HEK293 (cell line): ENCODE measurements around the gene NF2.

Experiments used
- FEZF1 ChIP-seq: fragments of 450-650 bp; formaldehyde crosslinking; IDR thresholded peaks from 2 replicates; pipeline ENCODE4 v1.5.1; 2016; ENCODE audit warnings: missing biosample characterization, missing genetic modification characterization
- OSR2 ChIP-seq: fragments of 450-650 bp; formaldehyde crosslinking; IDR thresholded peaks from 2 replicates; pipeline ENCODE4 v1.5.1; 2016; ENCODE audit warnings: missing biosample characterization, missing genetic modification characterization
- PRDM1 ChIP-seq: fragments of 450-650 bp; formaldehyde crosslinking; IDR thresholded peaks from 2 replicates; pipeline ENCODE4; 2016; ENCODE audit warnings: missing biosample characterization, missing genetic modification characterization
- SCRT2 ChIP-seq: fragments of 450-650 bp; formaldehyde crosslinking; IDR thresholded peaks from 2 replicates; pipeline ENCODE4 v1.5.1; 2016; ENCODE audit warnings: missing biosample characterization, missing genetic modification characterization
- TRIM28 ChIP-seq: IDR thresholded peaks from 2 replicates; pipeline ENCODE4 v1.6.1; 2011; ENCODE audit warnings: low read length, control low read depth, borderline replicate concordance
- ZBTB17 ChIP-seq: fragments of 450-650 bp; formaldehyde crosslinking; IDR thresholded peaks from 2 replicates; pipeline ENCODE4 v1.5.1; 2016; ENCODE audit warnings: missing biosample characterization, missing genetic modification characterization
- ZEB2 ChIP-seq: fragments of 450-650 bp; formaldehyde crosslinking; IDR thresholded peaks from 2 replicates; pipeline ENCODE4 v1.5.1; 2016; ENCODE audit warnings: missing biosample characterization, missing genetic modification characterization
- ZFP69B ChIP-seq: fragments of 450-650 bp; formaldehyde crosslinking; IDR thresholded peaks from 2 replicates; pipeline ENCODE4 v1.5.1; 2016; ENCODE audit warnings: missing biosample characterization, missing genetic modification characterization
- ZNF24 ChIP-seq: fragments of 450-650 bp; formaldehyde crosslinking; IDR thresholded peaks from 2 replicates; pipeline ENCODE4 v1.5.1; 2016; ENCODE audit warnings: missing biosample characterization, missing genetic modification characterization
- ZNF292 ChIP-seq: fragments of 450-650 bp; formaldehyde crosslinking; IDR thresholded peaks from 2 replicates; pipeline ENCODE4 v1.5.1; 2016; ENCODE audit warnings: low read depth, missing biosample characterization, missing genetic modification characterization, borderline replicate concordance
- ZNF629 ChIP-seq: fragments of 450-650 bp; formaldehyde crosslinking; IDR thresholded peaks from 2 replicates; pipeline ENCODE4 v1.5.1; 2017; ENCODE audit warnings: missing biosample characterization, missing genetic modification characterization
- ZNF792 ChIP-seq: fragments of 450-650 bp; formaldehyde crosslinking; IDR thresholded peaks from 2 replicates; pipeline ENCODE4 v1.5.1; 2016; ENCODE audit warnings: missing biosample characterization, missing genetic modification characterization
- TF ChIP-seq, protein P1 (sequence below): fragments of 450-650 bp; formaldehyde crosslinking; IDR thresholded peaks from 2 replicates; pipeline ENCODE4 v1.5.1; 2016; ENCODE audit warnings: missing biosample characterization, missing genetic modification characterization, borderline replicate concordance
- TF ChIP-seq, protein P2 (sequence below): fragments of 450-650 bp; formaldehyde crosslinking; IDR thresholded peaks from 2 replicates; pipeline ENCODE4 v1.5.1; 2016; ENCODE audit warnings: missing biosample characterization, missing genetic modification characterization
- TF ChIP-seq, protein P3 (sequence below): fragments of 450-650 bp; formaldehyde crosslinking; IDR thresholded peaks from 2 replicates; pipeline ENCODE4 v1.5.1; 2016; ENCODE audit warnings: missing biosample characterization, missing genetic modification characterization
- TF ChIP-seq, protein P4 (sequence below): fragments of 450-650 bp; formaldehyde crosslinking; IDR thresholded peaks from 2 replicates; pipeline ENCODE4 v1.5.1; 2016; ENCODE audit warnings: missing biosample characterization, missing genetic modification characterization
- TF ChIP-seq, protein P5 (sequence below): fragments of 450-650 bp; formaldehyde crosslinking; IDR thresholded peaks from 2 replicates; pipeline ENCODE4 v1.5.1; 2017; ENCODE audit warnings: missing biosample characterization, missing genetic modification characterization
- TF ChIP-seq, protein P6 (sequence below): fragments of 450-650 bp; IDR thresholded peaks from 2 replicates; pipeline ENCODE4 v1.5.1; 2018; ENCODE audit warnings: missing biosample characterization, mild to moderate bottlenecking, missing genetic modification characterization
- TF ChIP-seq, protein P7 (sequence below): fragments of 450-650 bp; formaldehyde crosslinking; IDR thresholded peaks from 2 replicates; pipeline ENCODE4 v1.5.1; 2016; ENCODE audit warnings: missing biosample characterization, missing genetic modification characterization

The NF2 gene

DNA sequence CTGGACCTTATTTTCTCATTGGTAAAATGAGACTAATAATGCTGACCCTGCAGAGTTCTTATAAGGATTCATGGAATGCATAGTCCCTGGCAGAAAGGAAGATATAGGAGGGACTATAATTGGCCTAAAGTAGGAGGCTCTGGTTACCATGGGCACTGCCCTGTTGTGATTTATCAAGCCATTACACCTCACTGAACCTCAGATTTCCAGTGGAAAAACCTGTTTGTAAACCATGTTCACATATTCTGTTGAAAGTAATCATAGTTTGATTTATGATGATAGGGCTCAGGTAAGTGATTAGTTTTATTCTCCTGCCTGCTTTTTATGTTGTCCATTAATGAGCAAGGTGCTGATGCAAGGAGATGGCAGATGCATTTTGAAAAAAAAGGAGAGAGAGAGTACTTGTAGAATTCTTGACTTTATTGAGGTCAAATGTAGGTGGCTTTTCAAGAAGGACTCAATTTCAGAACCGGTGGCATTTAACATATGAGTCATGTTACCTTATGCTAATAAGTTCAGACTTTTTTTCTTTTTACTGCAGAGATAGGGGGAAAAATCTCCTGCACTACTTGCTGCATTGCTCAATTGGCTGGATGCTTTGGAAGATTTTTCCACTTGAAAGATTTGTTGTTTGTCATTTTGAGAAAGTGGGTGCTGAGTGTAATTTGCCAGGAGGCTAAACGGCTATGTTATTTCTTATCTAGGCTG lies 14.6 kb downstream of the NF2 start (continued):
- TF ChIP-seq, protein P1, sequence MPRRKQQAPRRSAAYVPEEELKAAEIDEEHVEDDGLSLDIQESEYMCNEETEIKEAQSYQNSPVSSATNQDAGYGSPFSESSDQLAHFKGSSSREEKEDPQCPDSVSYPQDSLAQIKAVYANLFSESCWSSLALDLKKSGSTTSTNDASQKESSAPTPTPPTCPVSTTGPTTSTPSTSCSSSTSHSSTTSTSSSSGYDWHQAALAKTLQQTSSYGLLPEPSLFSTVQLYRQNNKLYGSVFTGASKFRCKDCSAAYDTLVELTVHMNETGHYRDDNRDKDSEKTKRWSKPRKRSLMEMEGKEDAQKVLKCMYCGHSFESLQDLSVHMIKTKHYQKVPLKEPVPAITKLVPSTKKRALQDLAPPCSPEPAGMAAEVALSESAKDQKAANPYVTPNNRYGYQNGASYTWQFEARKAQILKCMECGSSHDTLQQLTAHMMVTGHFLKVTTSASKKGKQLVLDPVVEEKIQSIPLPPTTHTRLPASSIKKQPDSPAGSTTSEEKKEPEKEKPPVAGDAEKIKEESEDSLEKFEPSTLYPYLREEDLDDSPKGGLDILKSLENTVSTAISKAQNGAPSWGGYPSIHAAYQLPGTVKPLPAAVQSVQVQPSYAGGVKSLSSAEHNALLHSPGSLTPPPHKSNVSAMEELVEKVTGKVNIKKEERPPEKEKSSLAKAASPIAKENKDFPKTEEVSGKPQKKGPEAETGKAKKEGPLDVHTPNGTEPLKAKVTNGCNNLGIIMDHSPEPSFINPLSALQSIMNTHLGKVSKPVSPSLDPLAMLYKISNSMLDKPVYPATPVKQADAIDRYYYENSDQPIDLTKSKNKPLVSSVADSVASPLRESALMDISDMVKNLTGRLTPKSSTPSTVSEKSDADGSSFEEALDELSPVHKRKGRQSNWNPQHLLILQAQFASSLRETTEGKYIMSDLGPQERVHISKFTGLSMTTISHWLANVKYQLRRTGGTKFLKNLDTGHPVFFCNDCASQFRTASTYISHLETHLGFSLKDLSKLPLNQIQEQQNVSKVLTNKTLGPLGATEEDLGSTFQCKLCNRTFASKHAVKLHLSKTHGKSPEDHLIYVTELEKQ (tag by site-specific recombination): 0 out of 2 replicates have a peak, but pooled peaks have one; percentile 43
- TF ChIP-seq, protein P2, sequence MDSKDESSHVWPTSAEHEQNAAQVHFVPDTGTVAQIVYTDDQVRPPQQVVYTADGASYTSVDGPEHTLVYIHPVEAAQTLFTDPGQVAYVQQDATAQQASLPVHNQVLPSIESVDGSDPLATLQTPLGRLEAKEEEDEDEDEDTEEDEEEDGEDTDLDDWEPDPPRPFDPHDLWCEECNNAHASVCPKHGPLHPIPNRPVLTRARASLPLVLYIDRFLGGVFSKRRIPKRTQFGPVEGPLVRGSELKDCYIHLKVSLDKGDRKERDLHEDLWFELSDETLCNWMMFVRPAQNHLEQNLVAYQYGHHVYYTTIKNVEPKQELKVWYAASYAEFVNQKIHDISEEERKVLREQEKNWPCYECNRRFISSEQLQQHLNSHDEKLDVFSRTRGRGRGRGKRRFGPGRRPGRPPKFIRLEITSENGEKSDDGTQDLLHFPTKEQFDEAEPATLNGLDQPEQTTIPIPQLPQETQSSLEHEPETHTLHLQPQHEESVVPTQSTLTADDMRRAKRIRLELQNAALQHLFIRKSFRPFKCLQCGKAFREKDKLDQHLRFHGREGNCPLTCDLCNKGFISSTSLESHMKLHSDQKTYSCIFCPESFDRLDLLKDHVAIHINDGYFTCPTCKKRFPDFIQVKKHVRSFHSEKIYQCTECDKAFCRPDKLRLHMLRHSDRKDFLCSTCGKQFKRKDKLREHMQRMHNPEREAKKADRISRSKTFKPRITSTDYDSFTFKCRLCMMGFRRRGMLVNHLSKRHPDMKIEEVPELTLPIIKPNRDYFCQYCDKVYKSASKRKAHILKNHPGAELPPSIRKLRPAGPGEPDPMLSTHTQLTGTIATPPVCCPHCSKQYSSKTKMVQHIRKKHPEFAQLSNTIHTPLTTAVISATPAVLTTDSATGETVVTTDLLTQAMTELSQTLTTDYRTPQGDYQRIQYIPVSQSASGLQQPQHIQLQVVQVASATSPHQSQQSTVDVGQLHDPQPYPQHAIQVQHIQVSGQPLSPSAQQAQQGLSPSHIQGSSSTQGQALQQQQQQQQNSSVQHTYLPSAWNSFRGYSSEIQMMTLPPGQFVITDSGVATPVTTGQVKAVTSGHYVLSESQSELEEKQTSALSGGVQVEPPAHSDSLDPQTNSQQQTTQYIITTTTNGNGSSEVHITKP (tag by site-specific recombination): peak; percentile 10
- TF ChIP-seq ZFP69B (tag by site-specific recombination) (0 out of 2 replicates have a peak, but pooled peaks have one; percentile 24), ZNF792 (tag by site-specific recombination) (no peak), ZEB2 (tag by site-specific recombination) (peak; percentile 39; the same call in 1 of the 2 replicates), TRIM28 (no peak; the same call in 1 of the 2 replicates), ZBTB17 (tag by site-specific recombination) (peak; percentile 17; the same call in 1 of the 2 replicates), ZNF24 (peak; percentile 43; the same call in 1 of the 2 replicates), ZNF629 (tag by site-specific recombination) (peak; percentile 64), SCRT2 (tag by site-specific recombination) (peak; percentile 65), PRDM1 (tag by site-specific recombination) (0 out of 2 replicates have a peak, but pooled peaks have one; percentile 43), OSR2 (tag by site-specific recombination) (peak; percentile 73), FEZF1 (peak; percentile 77), ZNF292 (tag by site-specific recombination) (no peak)
- TF ChIP-seq, protein P3, sequence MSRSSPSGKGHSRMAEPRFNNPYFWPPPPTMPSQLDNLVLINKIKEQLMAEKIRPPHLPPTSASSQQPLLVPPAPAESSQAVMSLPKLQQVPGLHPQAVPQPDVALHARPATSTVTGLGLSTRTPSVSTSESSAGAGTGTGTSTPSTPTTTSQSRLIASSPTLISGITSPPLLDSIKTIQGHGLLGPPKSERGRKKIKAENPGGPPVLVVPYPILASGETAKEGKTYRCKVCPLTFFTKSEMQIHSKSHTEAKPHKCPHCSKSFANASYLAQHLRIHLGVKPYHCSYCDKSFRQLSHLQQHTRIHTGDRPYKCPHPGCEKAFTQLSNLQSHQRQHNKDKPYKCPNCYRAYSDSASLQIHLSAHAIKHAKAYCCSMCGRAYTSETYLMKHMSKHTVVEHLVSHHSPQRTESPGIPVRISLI (tag by site-specific recombination): peak; percentile 81
- TF ChIP-seq, protein P4, sequence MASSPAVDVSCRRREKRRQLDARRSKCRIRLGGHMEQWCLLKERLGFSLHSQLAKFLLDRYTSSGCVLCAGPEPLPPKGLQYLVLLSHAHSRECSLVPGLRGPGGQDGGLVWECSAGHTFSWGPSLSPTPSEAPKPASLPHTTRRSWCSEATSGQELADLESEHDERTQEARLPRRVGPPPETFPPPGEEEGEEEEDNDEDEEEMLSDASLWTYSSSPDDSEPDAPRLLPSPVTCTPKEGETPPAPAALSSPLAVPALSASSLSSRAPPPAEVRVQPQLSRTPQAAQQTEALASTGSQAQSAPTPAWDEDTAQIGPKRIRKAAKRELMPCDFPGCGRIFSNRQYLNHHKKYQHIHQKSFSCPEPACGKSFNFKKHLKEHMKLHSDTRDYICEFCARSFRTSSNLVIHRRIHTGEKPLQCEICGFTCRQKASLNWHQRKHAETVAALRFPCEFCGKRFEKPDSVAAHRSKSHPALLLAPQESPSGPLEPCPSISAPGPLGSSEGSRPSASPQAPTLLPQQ (tag by site-specific recombination): no peak
- TF ChIP-seq, protein P5, sequence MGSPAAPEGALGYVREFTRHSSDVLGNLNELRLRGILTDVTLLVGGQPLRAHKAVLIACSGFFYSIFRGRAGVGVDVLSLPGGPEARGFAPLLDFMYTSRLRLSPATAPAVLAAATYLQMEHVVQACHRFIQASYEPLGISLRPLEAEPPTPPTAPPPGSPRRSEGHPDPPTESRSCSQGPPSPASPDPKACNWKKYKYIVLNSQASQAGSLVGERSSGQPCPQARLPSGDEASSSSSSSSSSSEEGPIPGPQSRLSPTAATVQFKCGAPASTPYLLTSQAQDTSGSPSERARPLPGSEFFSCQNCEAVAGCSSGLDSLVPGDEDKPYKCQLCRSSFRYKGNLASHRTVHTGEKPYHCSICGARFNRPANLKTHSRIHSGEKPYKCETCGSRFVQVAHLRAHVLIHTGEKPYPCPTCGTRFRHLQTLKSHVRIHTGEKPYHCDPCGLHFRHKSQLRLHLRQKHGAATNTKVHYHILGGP (tag by site-specific recombination): peak; percentile 74
- TF ChIP-seq, protein P6, sequence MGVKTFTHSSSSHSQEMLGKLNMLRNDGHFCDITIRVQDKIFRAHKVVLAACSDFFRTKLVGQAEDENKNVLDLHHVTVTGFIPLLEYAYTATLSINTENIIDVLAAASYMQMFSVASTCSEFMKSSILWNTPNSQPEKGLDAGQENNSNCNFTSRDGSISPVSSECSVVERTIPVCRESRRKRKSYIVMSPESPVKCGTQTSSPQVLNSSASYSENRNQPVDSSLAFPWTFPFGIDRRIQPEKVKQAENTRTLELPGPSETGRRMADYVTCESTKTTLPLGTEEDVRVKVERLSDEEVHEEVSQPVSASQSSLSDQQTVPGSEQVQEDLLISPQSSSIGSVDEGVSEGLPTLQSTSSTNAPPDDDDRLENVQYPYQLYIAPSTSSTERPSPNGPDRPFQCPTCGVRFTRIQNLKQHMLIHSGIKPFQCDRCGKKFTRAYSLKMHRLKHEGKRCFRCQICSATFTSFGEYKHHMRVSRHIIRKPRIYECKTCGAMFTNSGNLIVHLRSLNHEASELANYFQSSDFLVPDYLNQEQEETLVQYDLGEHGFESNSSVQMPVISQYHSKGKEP: peak; percentile 57; the same call in 1 of the 2 replicates
- TF ChIP-seq, protein P7, sequence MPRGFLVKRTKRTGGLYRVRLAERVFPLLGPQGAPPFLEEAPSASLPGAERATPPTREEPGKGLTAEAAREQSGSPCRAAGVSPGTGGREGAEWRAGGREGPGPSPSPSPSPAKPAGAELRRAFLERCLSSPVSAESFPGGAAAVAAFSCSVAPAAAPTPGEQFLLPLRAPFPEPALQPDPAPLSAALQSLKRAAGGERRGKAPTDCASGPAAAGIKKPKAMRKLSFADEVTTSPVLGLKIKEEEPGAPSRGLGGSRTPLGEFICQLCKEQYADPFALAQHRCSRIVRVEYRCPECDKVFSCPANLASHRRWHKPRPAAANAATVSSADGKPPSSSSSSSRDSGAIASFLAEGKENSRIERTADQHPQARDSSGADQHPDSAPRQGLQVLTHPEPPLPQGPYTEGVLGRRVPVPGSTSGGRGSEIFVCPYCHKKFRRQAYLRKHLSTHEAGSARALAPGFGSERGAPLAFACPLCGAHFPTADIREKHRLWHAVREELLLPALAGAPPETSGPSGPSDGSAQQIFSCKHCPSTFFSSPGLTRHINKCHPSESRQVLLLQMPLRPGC (tag by site-specific recombination): peak; percentile 34; the same call in 1 of the 2 replicates
